Activated T-cell treated with anti-CD3 and anti-CD28 coated beads, Interleukin-2, amount 50 U/mL, for 48 hours (primary cell): Measurements from ENCODE around the gene CLCNKA.

Experiments used
- DNase-seq, 2 experiments: peaks; one replicate each; pipeline ENCODE4 v3.0.0-alpha.2; 2020

CLCNKA gene

DNA sequence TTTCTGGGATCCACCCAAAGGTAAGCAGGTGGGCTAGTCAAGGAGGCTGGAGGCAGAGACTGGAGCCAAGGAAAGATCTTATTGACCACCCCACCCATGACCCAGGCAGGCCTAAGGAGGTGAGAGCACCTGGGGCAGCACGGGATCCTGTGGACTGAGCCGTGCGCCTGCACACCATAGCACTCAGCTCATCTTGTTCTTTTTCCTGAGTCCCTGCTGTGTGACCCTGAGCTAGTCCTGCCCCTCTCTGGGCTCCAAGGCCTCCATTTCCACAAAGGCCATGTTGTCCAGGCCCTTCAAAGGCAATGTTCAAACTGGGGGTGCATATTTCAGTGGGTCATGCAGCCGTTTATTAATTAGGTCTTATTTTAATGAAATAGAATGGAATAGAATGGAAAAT lies 44.4 kb downstream of the CLCNKA start:
- DNase-seq: no peak

DNA sequence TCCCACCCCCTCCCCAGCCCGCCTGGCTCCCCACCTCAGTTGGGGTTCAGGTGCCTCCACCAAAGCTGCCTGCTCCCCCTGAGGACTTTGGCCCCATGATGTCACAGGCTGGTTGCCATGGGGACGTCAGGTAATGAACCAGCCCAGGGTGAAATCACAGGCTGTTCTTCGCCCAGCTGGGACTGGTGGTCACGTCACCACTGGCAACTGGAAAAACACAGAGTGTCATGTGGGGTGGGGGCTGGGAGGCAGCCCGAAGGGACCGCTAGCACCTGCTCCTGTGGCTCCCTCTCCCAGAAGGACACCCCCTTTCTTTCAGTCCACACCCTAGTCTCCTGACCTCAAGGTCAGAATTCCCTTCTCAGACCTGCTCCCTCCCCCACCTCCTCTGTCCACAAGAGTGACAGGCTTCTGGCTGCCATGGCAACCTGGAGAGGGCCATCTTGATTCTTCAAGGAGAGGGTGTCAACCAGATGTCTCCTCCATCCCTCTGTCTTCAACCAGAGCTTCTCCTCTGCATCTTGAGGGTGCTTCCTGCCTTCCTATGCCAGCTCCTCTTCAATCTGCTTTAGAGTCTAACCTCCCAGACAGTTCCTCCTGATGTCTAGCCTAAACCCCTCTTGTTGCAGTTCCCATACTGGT lies 45.4 kb downstream of the CLCNKA start:
- DNase-seq: no peak

DNA sequence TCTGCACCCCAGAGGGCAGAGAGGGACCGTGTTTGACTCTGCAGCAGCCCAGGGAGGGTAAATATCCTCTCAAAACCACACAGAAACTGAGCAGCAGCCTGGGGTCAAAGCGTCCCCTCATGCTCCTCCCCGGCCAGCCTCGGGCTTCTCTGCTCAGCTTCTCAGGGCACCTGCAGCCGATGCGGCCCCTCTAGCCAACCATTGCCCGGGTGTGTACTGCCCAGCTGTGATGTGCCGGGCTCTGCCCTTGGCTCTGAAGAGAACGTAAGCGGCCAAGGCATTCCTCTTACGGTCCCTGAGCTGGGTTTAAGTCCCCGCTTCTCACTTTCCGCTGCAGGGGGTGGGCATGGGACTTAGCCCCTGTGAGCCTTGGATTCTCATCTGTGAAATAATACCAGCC lies 46.1 kb downstream of the CLCNKA start:
- no peak for DNase-seq

DNA sequence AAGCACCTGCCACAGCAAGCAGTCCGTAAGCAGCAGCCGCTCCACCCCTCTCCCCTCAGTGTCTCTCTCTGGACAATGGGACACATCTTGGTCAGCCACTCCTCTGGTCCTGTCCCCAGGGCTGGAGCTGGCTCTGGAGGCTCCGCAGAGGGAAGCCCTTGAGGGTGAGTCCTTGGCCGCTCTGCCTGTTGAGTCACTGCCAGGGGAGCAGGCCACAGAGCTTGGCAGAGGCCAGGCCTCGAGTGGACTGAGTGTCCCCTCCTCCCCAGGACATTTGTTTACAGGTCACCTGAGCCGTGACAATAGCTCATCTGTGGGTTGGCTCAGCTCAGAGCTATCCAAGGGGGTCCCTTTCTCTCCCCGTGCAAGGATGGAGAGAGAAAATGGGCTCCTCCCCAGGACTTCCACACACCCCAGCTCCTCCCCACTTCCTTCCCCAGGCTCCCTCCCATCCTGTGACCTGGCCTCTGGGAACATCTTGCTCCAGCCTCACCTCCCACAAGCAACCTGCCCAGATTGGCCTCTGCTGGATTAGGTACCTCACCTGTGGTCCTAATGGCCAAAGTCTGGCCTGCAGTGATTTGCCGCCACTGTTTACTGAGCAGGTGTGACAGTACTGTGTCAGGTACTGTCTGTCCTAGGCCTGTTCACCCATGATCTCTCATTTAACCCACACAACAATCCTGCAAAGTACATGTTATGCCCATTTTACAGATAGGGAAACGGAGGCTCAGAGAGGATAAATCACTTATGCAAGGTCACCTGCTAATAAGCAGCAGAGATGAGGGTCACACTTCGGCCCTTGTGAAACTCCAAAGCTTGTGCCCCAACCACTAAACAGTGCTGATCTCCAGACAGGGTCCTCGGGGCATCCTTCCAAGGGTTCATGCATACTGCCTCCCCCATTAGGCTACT lies 46.8 kb downstream of the CLCNKA start:
- DNase-seq: no peak

DNA sequence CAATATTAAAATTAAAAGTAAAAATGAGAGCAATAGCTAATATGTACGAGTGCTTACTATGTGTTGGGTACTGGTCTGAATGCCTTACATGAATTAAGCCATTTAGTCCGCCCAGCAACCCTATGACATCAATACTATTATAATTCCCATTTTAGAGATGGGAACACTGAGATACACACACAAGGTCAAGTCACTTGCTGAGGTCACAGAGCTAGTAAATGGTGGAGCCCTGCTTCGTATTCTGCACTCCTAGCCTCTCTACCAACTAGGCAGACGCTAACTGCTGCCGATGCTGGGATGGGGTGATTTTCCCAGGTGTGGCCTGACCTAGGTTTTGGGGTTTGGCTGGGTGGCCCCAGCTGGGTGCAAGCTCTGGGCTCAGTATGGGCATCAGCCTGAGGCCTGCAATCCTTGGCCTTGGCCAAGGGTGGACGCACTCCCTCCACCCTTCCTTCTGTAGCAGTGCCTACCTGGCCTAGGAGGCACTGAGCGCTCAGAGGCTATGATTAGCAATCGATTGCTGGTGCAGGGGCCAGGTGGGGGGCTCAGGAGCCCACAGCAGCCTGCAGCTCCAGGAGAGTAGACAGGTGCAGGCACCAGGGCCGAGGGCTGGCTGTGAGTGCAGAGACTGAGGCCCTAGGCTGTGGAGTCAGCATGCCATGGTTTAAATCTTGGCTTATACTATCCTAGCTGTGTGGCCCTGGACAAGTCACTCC lies 49.0 kb downstream of the CLCNKA start:
- no peak for DNase-seq

DNA sequence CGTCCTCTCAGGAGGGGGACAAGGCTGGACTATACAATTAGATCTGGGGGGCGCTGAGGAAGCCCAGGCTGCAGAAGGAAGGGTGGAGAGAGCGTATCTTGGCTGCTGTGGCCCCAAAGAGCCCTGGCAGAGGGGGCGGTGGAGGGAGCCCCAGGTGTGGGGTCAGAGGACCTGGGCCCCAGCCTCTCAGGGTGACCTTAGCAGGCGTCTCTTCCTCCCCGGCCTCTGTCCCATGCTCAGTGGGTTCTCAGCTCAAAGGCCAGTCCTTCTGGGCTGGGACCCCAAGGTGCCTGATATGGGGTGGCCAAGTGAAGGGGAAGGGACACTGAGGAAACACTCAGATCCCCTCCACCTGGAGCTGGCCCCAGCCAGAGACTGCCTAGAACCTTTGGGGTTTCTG lies 49.8 kb downstream of the CLCNKA start:
- DNase-seq: no peak

DNA sequence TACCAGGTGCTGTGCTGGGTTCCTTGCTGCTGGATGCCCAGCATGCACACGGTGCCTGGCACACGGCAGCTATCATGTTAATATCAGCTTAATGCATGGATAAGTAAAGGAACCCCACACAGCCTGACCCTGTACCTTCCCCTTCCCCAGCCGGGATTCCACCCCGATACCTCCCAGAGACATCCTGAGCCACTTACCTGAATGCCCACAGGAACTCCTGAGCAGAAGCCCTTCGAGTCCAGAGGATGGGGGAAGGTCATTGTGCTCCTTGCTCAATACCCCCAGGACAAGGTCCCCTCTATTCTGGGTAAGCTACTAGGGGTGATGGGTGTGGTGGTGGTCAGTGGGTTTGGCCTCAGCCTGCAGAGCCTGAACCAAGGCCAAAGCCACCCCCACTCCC lies 50.3 kb downstream of the CLCNKA start:
- no peak for DNase-seq

DNA sequence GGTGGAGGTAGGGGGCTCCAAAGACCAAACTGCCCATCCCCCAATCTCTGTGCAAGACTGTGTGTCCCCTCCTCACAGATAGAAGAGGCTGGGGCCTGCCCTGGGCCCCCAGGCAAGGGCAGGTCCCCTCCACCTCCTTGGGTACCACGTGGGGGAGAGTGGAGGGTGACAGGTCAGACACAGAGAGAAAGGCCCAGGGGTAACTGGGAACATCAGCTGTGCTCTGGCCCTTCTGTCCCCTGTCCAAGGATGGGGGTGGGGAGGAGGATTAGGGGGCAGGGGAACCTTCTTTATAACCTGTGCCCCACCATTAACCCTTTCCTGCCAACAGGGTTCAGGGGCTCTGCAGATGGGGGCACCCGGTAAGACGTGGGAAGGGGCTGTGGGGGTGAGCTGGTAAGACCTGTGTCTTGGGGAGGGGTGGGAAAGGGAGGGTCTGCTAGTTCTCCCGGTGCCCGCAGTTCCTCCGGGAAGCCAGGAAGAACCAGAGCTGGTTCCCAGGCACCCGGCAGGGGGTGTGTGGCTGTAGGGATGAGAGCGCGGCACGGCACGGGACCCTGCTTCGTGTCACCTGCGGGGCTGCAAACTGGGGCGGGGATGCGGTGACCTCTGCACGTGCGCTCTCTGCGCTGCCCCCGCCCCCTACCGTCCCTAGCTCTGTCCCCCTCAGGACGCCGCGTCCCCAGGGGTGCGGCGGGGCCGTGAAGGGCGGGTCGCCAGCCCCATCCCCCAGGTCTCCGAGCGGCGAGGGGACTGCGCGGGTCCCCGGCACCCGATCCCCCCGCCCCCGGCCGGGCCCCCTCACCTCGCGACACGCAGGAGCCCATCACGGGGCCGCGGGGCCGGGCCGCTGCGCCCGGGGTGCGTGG lies 51.0 kb downstream of the CLCNKA start:
- DNase-seq: peak in 1 of 2 experiments; percentile 29

DNA sequence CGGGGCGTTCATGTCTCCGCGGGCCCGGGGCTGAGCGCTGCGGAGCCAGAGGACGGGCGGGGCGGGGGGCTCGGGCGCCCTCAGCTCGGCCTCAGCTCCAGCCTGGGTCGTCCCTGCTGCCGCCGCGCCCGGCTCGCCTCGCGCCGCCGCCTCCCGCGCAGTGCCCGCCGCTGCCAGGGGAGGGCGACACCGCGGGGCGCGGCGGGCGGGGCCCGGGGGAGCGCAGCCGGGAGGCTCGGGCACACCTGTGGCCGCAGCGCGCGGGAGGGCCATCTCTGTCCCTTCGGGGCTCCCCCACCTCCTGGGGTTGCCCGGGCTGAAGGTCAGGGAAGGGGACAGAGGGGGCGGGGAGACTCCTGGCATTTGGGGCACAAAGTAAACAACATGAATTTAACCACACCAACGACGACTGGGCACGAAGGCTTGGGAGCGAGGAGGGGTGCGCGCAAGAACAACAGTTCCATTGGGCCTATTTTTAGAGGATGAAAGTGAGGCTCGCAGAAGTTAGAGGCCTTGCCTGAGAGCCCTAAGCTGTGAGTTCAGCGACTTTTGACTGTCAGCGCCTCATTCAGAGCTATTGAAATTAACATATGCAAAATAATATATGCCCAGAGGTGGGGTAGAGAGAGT lies 51.8 kb downstream of the CLCNKA start, which contains the start of gene FAM131C:
Gene FAM131C, minus strand, starts transcription at position 162 of the 630 bp plus-strand sequence. CDS start 209 bp downstream, outside the sequence.
- peak; percentile 56 to 63 for DNase-seq

DNA sequence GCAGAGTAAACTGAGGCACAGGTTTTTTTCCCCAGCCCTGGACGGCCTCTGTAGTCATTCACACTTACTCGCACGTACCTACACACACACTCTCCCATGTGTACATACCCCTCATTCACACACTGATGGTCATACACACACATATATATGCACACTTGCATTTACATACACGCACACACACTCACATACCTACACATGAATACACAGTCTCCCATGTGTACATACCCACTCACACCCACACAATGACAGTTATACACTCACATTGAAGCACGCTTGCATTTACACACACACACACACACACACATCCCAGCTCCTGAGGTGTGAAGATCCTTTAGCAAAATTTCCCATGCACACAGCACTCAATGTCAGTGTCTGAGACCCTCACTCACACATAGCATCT lies 52.4 kb downstream of the CLCNKA start:
- DNase-seq: no peak

DNA sequence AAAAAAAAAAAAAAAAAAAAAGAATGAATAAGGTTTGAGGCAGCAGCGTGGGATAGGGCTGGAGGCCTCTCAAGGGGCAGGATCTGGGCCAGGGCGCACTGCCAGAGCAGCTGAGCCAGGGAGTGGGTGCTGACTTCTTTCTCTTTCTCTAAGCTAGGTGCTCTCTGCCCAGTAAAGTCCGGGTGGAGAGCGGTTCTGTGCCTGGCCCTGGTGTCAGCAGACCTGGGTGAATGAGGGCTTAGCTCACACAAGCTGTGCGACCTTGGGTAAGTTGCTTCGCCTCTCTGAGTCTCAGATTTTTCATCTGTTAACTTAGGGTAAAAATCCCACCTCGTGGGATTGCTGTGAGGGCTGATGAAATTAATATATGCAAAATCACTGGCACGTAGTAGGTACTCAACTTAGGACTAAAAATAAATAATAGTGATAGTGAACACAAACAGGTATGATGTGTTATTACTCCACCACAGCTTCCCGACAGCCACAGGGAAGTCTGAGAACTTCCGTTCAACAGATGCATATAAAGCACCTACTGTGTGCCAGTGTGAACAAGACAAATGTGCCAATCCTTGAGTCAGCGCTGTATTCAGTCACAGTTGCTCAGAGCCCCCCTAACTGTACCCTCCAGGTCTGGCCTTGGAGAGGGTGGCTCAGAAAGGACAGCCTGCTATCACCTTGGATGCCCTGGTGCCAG lies 53.6 kb downstream of the CLCNKA start:
- DNase-seq: no peak

DNA sequence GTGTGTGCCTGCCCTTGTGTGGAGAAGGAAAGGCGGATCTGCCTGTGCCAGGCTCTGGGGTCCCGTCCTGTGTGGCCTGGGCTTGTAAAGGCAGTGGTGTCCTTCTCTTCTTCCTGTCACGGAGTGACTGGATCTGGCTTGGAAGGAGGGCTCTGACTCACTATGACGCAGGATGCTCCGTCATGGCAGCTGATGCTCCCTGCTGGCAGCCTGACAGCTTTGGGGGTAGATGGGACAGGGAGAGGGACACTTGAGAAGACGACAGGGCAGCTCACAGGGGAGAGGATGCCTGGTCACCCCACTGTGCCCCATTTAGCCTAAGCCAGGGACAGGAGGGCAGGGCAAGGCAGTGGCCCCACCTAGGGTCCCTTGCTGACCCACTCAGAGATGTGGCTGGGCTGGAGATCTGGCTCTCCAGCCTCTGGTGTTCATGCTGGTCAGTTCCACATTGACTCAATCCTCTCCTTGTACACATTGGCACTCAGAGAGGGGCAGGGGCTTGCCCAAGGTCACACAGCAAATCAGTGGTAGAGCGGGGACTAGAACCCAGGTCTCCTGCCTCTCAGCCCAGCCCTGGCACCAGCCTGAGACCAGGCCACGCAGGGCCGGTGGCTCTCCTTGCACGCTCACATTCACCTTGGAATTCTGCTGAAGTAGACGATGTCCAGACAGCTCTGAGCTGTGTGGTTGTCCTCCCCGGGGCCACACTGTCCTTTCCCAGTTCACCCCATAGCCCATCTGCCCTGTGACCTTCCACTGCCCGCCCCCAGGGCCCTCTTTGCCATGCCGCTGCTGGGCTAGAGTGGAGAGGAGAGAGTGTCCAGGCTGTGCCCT lies 54.4 kb downstream of the CLCNKA start:
- no peak for DNase-seq

DNA sequence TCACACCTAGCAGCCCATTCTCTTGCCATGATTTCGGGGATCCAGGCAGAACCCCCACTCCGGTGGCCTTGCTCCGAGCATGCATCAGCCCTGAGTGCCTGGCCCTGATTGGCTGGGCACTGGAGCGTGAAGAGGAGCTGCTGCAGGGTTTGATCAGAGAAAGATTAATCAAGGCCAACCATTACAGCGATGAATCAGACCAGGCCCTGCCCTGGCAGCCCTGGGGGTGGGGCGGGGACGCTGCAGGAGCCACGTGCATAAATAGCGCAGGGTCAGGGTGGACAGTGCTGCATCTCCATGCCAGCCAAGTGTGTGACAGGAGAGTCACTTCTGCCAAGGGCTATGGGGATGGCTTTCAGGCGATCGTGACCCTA lies 55.0 kb downstream of the CLCNKA start:
- no peak for DNase-seq

DNA sequence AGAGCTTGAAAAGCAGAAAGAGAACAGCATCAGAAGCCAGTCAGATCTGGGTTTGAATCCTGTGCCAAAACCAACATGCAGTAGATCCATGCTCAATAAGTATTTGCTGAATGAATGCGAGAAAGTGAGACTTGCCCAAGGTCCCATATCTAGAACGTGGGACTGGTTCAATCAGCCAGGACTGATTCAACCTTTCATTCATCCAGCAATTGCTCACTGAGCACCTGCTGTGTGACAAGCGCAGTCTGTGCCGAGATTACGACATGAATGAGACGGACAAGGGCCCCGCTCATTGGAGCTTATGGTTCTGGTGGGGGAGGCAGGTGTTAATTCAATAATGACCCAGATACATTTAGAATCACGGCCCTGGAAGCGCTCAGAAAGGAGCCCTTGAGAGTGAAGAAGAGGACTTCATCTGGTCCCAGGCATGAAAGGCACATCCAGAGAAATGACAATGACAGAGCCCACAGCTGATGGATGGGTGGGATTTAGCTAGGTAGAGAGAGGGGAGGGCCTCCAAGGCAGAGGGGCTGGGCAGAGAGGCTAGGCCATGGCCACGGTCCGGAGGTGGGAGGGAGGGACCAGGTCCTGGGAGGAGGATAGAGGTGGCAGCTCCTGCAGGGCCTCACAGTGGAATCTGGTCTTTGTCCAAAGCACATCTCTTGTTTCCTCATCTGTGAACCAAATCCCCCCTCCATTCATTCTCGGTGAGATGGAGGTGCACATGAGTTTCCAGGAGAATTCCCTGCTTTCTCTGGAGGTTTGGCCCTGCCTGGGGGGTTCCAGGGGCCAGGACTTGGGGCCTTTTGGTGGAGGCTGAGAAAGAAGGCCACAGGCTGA lies 55.8 kb downstream of the CLCNKA start:
- no peak for DNase-seq

DNA sequence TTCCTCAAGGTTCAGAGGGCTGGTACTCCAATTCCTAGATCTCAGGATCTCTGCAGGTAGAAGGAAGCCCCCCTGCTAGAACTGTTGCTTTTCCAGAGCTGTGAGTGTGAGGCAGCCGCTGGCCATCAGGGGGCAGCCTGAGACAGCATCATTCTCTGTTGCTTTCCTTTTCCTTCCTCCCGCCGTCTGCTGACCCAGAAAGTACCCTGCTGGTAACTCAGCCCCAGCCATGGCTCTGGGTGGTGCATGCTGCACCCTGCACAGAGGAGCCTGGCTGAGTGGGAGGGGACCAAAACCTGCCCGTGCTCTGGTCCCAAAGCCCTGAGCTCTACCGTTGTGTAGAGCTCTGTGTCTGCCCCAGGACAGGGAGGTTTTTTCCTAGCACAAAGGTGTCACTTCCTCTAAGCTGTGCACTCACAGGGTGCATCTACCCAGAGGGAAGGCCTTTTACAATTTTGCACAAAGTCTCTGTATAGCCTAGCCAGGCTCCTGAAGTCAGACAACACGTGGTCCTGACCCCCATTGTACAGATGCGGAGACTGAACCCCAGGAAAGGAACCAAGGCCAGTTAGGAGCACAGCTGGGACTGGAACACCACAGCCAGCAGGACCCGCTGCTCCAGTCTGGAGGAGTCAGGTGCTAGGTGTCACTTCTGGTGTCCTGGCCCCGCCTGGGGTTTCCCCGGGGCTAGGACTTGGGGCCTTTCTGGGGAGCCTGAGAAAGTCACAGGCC lies 57.3 kb downstream of the CLCNKA start:
- DNase-seq: peak; percentile 83 to 87

DNA sequence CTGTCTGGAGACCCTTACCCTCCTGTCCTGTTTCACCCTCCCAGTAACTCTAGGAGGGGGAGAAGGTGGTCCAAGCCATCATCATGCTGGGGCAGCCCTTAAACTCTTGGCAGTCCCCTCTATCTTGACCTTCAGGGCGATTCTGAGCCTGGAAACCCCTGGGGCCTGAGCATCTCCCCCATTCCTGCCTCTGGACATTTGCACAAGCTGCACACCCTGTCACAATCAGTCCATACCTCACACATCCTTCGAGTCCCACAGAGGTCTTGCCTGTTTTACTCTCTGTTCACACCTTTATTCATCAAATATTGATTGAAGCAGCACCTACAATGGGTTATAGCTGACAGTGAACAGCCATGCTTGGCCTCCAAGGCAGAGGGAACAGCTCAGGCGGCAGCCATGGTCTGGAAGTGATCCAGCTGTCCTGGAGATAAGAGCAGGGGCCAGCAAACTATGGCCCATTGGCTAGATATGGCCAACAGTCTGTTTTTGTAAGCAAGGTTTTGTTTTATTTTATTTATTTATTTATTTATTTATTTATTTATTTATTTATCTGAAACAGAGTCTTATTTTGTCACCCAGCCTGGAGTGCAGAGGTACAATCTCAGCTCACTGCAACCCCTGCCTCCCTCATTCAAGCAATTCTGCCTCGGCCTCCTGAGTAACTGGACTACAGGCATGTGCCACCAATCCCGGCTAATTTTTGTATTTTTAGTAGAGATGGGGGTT lies 58.8 kb downstream of the CLCNKA start:
- DNase-seq: no peak

DNA sequence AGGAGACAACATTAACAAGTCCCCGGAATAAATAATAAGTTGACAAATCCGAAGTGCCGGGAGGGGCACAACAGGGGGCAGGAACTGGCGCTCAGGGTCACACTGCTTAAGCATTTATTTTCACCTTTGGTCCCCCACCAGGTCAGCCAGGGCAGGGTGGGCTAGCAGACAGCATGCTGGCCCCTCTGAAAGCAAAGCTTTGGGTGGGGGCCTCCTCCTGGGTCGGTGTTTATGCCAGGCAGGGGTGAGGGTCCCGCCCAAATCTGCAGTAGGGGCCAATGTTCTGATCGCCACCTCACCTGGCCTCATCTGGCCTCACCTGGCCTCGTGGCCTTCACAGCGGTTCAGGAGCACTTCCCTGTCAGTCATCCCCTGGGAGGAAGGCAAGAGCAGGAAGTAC lies 59.8 kb downstream of the CLCNKA start:
- no peak for DNase-seq
